ENCODE results near the gene TBP.
"Not testable (repeated sequence)": the region's sequence is repeated elsewhere in the genome, so short reads cannot be mapped to it uniquely, and the experiment has no call there.

The TBP gene
- 12.8 to 30.2 (median 25.5) reads per million in 9 experiments for total RNA-seq

- no peaks in the 10 kb centered on the region for H3K27me3 Mint-ChIP-seq
- no peak within 1 kb of the TSS for H3K4me3 Mint-ChIP-seq
- H3K4me1 Mint-ChIP-seq (ENCODE audit: low read depth in 2 of 2): peaks cover 24 to 31% of the 10 kb centered on the region in 2 donors
- H3K27ac Mint-ChIP-seq: no peak within 1 kb of the TSS
- peaks cover 31% of the 10 kb centered on the region for H3K36me3 Mint-ChIP-seq (ENCODE audit: insufficient read depth)
- peak; percentile 91 for ATAC-seq (replicated peaks)
- DNase-seq: peak; percentile 98 to 99 (median 98)
- no peaks in the 10 kb centered on the region for H3K9me3 Mint-ChIP-seq
These were observed at the start of gene TBP for GRCh38 chr6:170554013-170554795. TSS of gene TBP (plus strand) at chr6:170554369. CDS start at chr6:170557030, 2,661 bp downstream.

- H3K27me3 Mint-ChIP-seq: peaks cover 58 to 70% of the 10 kb centered on the region in 2 donors
These were observed 49.7 kb upstream of the TBP start for GRCh38 chr6:170504479-170504878.

DNA sequence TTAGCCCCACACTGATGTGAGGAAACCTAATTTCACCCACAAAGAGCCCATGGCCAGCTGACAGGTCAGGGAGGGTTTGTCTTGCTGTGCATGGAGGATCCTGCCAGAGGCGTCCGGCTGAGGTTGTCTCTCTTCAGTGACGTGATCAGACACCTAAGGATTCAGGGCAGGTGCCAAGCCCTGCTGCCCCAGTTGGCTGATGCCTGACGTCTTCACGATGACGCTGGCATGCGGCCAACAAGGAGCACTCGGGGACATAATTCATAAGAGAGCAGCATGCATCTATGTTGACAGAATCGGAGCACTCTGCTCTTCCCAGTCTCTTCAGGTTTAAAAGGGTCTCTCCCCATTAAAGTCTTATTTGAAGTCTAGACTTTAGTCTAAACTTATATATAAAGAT is 48.9 kb upstream of the TBP start:
- H3K36me3 Mint-ChIP-seq (ENCODE audit: insufficient read depth): peaks cover 4% of the 10 kb centered on the region
- ATAC-seq (replicated peaks): no peak

More at GRCh38 chr6:170504479-170504878, 49.7 kb upstream of the TBP start:
- Mint-ChIP-seq H3K27ac (no peak overlapping the region), H3K9me3 (peaks cover 0 to 20% of the 10 kb centered on the region in 2 donors), H3K4me1 (ENCODE audit: low read depth in 2 of 2) (peaks cover 0 to 6% of the 10 kb centered on the region in 2 donors), H3K4me3 (no peak overlapping the region), H3K36me3 (ENCODE audit: insufficient read depth) (peaks cover 5% of the 10 kb centered on the region)
- DNase-seq: no peak
- ATAC-seq (replicated peaks): no peak

DNA sequence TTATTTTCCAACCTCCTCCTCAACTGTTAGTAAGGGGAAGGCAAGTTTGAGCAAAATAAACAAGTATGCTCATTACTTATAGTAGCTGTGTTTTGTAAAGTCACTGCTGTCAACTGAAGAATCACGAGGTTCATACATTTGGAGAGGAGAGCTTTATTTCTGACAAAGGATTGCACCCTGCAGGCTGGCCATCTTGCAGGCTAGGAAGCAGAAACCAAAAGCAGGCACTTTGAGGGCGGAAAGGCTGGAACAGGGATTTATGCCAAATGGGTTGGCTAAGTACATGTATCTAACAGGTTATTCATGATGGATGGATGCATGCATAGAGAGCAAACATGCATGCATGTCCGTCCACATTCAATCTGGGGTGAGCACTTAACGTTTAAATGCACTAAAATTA is 47.7 kb upstream of the TBP start:
- H3K36me3 Mint-ChIP-seq (ENCODE audit: insufficient read depth): peaks cover 2% of the 10 kb centered on the region
- peaks cover 0 to 10% of the 10 kb centered on the region in 2 donors for H3K9me3 Mint-ChIP-seq
- H3K27ac Mint-ChIP-seq: no peak overlapping the region
- H3K27me3 Mint-ChIP-seq: peaks cover 53 to 69% of the 10 kb centered on the region in 2 donors
- no peak for DNase-seq
- no peaks in the 10 kb centered on the region for H3K4me1 Mint-ChIP-seq (ENCODE audit: low read depth in 2 of 2)
- ATAC-seq (replicated peaks): no peak
- no peak overlapping the region for H3K4me3 Mint-ChIP-seq

More for the DNA sequence above, 48.9 kb upstream of the TBP start:
- H3K4me3 Mint-ChIP-seq: no peak overlapping the region
- H3K9me3 Mint-ChIP-seq: peaks cover 0 to 20% of the 10 kb centered on the region in 2 donors
- peaks cover 57 to 70% of the 10 kb centered on the region in 2 donors for H3K27me3 Mint-ChIP-seq
- DNase-seq: no peak
- H3K27ac Mint-ChIP-seq: no peak overlapping the region
- peaks cover 0 to 6% of the 10 kb centered on the region in 2 donors for H3K4me1 Mint-ChIP-seq (ENCODE audit: low read depth in 2 of 2)

GRCh38 chr6:170507728-170508127 is 46.4 kb upstream of the TBP start:
- H3K4me3 Mint-ChIP-seq; DNase-seq; H3K36me3 Mint-ChIP-seq (ENCODE audit: insufficient read depth); H3K27ac Mint-ChIP-seq; H3K4me1 Mint-ChIP-seq (ENCODE audit: low read depth in 2 of 2); H3K9me3 Mint-ChIP-seq; ATAC-seq (replicated peaks): not testable (repeated sequence)
- peaks cover 53 to 67% of the 10 kb centered on the region in 2 donors for H3K27me3 Mint-ChIP-seq

GRCh38 chr6:170508275-170508674 is 45.9 kb upstream of the TBP start:
- not testable (repeated sequence) for ATAC-seq (replicated peaks); H3K36me3 Mint-ChIP-seq (ENCODE audit: insufficient read depth); H3K4me3 Mint-ChIP-seq; DNase-seq; H3K4me1 Mint-ChIP-seq (ENCODE audit: low read depth in 2 of 2); H3K27ac Mint-ChIP-seq; H3K9me3 Mint-ChIP-seq
- peaks cover 53 to 67% of the 10 kb centered on the region in 2 donors for H3K27me3 Mint-ChIP-seq

DNA sequence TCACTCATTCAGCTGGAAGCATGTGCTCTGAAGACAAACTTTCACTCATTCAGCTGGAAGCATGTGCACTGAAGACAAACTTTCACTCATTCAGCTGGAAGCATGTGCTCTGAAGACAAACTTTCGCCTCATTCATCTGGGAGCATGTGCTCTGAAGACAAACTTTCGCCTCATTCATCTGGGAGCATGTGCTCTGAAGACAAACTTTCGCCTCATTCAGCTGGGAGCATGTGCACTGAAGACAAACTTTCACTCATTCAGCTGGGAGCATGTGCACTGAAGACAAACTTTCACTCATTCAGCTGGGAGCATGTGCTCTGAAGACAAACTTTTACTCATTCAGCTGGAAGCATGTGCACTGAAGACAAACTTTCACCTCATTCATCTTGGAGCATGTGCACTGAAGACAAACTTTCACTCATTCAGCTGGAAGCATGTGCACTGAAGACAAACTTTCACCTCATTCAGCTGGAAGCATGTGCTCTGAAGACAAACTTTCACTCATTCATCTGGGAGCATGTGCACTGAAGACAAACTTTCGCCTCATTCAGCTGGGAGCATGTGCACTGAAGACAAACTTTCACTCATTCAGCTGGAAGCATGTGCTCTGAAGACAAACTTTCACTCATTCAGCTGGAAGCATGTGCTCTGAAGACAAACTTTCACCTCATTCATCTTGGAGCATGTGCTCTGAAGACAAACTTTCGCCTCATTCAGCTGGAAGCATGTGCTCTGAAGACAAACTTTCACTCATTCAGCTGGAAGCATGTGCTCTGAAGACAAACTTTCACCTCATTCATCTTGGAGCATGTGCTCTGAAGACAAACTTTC is 45.1 kb upstream of the TBP start:
- not testable (repeated sequence) for DNase-seq; H3K4me3 Mint-ChIP-seq; ATAC-seq (replicated peaks); H3K4me1 Mint-ChIP-seq (ENCODE audit: low read depth in 2 of 2); H3K9me3 Mint-ChIP-seq; H3K36me3 Mint-ChIP-seq (ENCODE audit: insufficient read depth); H3K27ac Mint-ChIP-seq
- H3K27me3 Mint-ChIP-seq: peaks cover 53 to 65% of the 10 kb centered on the region in 2 donors

- H3K9me3 Mint-ChIP-seq: no peaks in the 10 kb centered on the region
- H3K4me3 Mint-ChIP-seq: no peak overlapping the region
- no peak for ATAC-seq (replicated peaks)
- H3K27me3 Mint-ChIP-seq: peaks cover 53 to 60% of the 10 kb centered on the region in 2 donors
- no peak for DNase-seq
- H3K4me1 Mint-ChIP-seq (ENCODE audit: low read depth in 2 of 2): no peaks in the 10 kb centered on the region
- H3K27ac Mint-ChIP-seq: no peak overlapping the region
- no peaks in the 10 kb centered on the region for H3K36me3 Mint-ChIP-seq (ENCODE audit: insufficient read depth)
These were observed 44.5 kb upstream of the TBP start for GRCh38 chr6:170509723-170510018.

- ATAC-seq (replicated peaks) (no peak), DNase-seq (no peak)
- Mint-ChIP-seq H3K4me3 (no peak overlapping the region), H3K4me1 (ENCODE audit: low read depth in 2 of 2) (no peaks in the 10 kb centered on the region), H3K36me3 (ENCODE audit: insufficient read depth) (no peaks in the 10 kb centered on the region), H3K27me3 (peaks cover 44 to 52% of the 10 kb centered on the region in 2 donors), H3K9me3 (no peaks in the 10 kb centered on the region), H3K27ac (no peak overlapping the region)
These were observed 43.5 kb upstream of the TBP start for GRCh38 chr6:170510631-170511030.

DNA sequence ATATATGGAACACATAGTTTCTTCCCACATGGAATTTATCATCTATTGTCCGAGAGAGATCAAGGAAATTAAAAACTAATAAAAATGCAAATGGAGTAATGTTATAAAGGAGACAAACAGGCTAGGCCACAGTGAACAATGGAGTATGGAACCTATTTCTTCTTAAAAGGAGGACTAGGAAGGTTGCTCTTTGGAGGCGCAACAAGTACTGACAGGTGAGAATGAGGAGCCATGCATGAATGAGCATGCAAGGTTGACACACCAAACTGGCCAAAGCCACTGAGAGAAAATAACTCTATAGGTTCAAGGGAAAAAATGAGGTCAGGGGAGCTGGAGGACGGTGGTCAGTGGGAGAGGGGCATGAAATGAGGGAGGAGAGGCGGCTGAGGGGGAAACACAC is 41.9 kb upstream of the TBP start:
- Mint-ChIP-seq H3K4me1 (ENCODE audit: low read depth in 2 of 2) (peaks cover 0 to 5% of the 10 kb centered on the region in 2 donors), H3K27me3 (peaks cover 36 to 41% of the 10 kb centered on the region in 2 donors), H3K9me3 (no peaks in the 10 kb centered on the region), H3K36me3 (ENCODE audit: insufficient read depth) (no peaks in the 10 kb centered on the region), H3K27ac (no peak overlapping the region), H3K4me3 (no peak overlapping the region)
- no peak for DNase-seq
- no peak for ATAC-seq (replicated peaks)

GRCh38 chr6:170514908-170515307 is 39.3 kb upstream of the TBP start:
- H3K4me1 Mint-ChIP-seq (ENCODE audit: low read depth in 2 of 2): peaks cover 0 to 5% of the 10 kb centered on the region in 2 donors
- no peak overlapping the region for H3K27ac Mint-ChIP-seq
- peaks cover 56 to 59% of the 10 kb centered on the region in 2 donors for H3K27me3 Mint-ChIP-seq
- ATAC-seq (replicated peaks): no peak
- no peak overlapping the region for H3K4me3 Mint-ChIP-seq
- DNase-seq: no peak
- no peaks in the 10 kb centered on the region for H3K36me3 Mint-ChIP-seq (ENCODE audit: insufficient read depth)
- H3K9me3 Mint-ChIP-seq: no peaks in the 10 kb centered on the region

- DNase-seq (peak; percentile 24 to 39 (median 27)), ATAC-seq (replicated peaks) (peak; percentile 93)
- Mint-ChIP-seq H3K36me3 (ENCODE audit: insufficient read depth) (no peaks in the 10 kb centered on the region), H3K9me3 (no peaks in the 10 kb centered on the region), H3K27me3 (peaks cover 53 to 57% of the 10 kb centered on the region in 2 donors), H3K27ac (no peak overlapping the region), H3K4me3 (peak overlapping the region in 1 of 2 donors; percentile 2), H3K4me1 (ENCODE audit: low read depth in 2 of 2) (peaks cover 0 to 5% of the 10 kb centered on the region in 2 donors)
These were observed 37.2 kb upstream of the TBP start for GRCh38 chr6:170516783-170517616.

- Mint-ChIP-seq H3K36me3 (ENCODE audit: insufficient read depth) (no peaks in the 10 kb centered on the region), H3K4me3 (no peak overlapping the region), H3K27ac (no peak overlapping the region), H3K4me1 (ENCODE audit: low read depth in 2 of 2) (peaks cover 7 to 8% of the 10 kb centered on the region in 2 donors), H3K9me3 (no peaks in the 10 kb centered on the region), H3K27me3 (peaks cover 34 to 38% of the 10 kb centered on the region in 2 donors)
- DNase-seq: no peak
- no peak for ATAC-seq (replicated peaks)
These were observed 31.5 kb upstream of the TBP start for GRCh38 chr6:170522565-170523183.

Data from effector memory CD8-positive, alpha-beta T cell (primary cell).